IMR-90 (cell line): ENCODE results near the gene PPWD1. TPM values are rescaled to one million over a fixed set of nuclear protein-coding genes. Genes with fewer than 3 reads are reported as not detected.

Source experiments
- ATAC-seq: fragments of 200-7000 bp; cut with Tn5 transposase; 2 replicates; pipeline ENCODE4 v1.9.1; 2020; ENCODE audit warnings: low read depth, mild to moderate bottlenecking, moderate library complexity
- BruUV-seq: library from RNA; stranded (reverse); fragments of 400-500 nt; replicated peaks from 2 replicates; lab custom pipeline; 2021; lab: Mats Ljungman, UMichigan
- CTCF ChIA-PET: fragments of 300-600 bp; formaldehyde crosslinking; extraction: SDS; loops from one replicate; lab custom pipeline; 2021; ENCODE audit warnings: antibody characterized with exemption; lab: Yijun Ruan, JAX
- POLR2A ChIA-PET: fragments of 300-600 bp; sonication (Branson Sonifier 250); formaldehyde crosslinking; loops from one replicate; lab custom pipeline; 2022; ENCODE audit warnings: antibody characterized with exemption; ENCODE audit not compliant: unreplicated experiment; lab: Charles Lee
- DNase-seq: peaks from one replicate; pipeline ENCODE4 v3.0.0; 2013
- H2AFZ ChIP-seq: replicated peaks from 2 replicates; pipeline ENCODE3; 2013; ENCODE audit warnings: low read length, mild to moderate bottlenecking; ENCODE audit not compliant: poor library complexity
- H2AK5ac ChIP-seq: 2 replicates; pipeline ENCODE4 v1.6.1; 2013; ENCODE audit warnings: low read depth, low read length, inconsistent platforms
- H2AK9ac ChIP-seq: replicated peaks from 2 replicates; pipeline ENCODE3; 2013; ENCODE audit warnings: mild to moderate bottlenecking, low read depth, low read length, moderate library complexity; ENCODE audit not compliant: poor library complexity
- H2BK120ac ChIP-seq: 2 replicates; pipeline ENCODE4 v1.6.1; 2013; ENCODE audit warnings: low read depth, low read length, inconsistent platforms
- H2BK15ac ChIP-seq: 3 replicates; pipeline ENCODE4 v1.6.1; 2013; ENCODE audit warnings: low read depth, low read length, inconsistent platforms
- H2BK20ac ChIP-seq: 2 replicates; pipeline ENCODE4 v1.6.1; 2013; ENCODE audit warnings: low read depth, mild to moderate bottlenecking, inconsistent platforms, low read length, moderate library complexity
- H2BK5ac ChIP-seq: 2 replicates; pipeline ENCODE4 v1.6.1; 2013; ENCODE audit warnings: mild to moderate bottlenecking, low read depth, low read length, inconsistent platforms; ENCODE audit not compliant: poor library complexity, severe bottlenecking
- H3K14ac ChIP-seq: replicated peaks from 2 replicates; pipeline ENCODE4 v1.6.1; 2013; ENCODE audit warnings: low read depth, low read length, inconsistent platforms
- H3K18ac ChIP-seq: 2 replicates; pipeline ENCODE4 v1.6.1; 2013; ENCODE audit warnings: low read depth, low read length, control low read depth
- H3K23ac ChIP-seq: 2 replicates; pipeline ENCODE4 v1.6.1; 2013; ENCODE audit warnings: low read depth, low read length, inconsistent platforms
- H3K27ac ChIP-seq: 2 replicates; pipeline ENCODE4 v1.5.1; 2013; ENCODE audit warnings: mild to moderate bottlenecking, control low read depth, low read length; ENCODE audit not compliant: insufficient read depth
- H3K27me3 ChIP-seq: 2 replicates; pipeline ENCODE4 v1.6.1; 2013; ENCODE audit warnings: low read length; ENCODE audit not compliant: control insufficient read depth, insufficient read depth
- H3K36me3 ChIP-seq: 2 replicates; pipeline ENCODE4 v1.6.1; 2013; ENCODE audit warnings: low read length, mixed read lengths; ENCODE audit not compliant: control insufficient read depth, insufficient read depth
- H3K4ac ChIP-seq: 2 replicates; pipeline ENCODE4 v1.6.1; 2013; ENCODE audit warnings: low read depth, low read length, inconsistent platforms
- H3K4me1 ChIP-seq: 2 replicates; pipeline ENCODE4 v1.6.1; 2013; ENCODE audit warnings: low read length, mixed read lengths; ENCODE audit not compliant: control insufficient read depth, insufficient read depth
- H3K4me2 ChIP-seq: 2 replicates; pipeline ENCODE4 v1.6.1; 2013; ENCODE audit warnings: low read depth, mild to moderate bottlenecking, control low read depth, low read length, moderate library complexity
- H3K4me3 ChIP-seq: 2 replicates; pipeline ENCODE4 v1.5.1; 2013; ENCODE audit warnings: low read depth, mild to moderate bottlenecking, control low read depth, low read length, moderate library complexity; ENCODE audit not compliant: insufficient read depth
- H3K56ac ChIP-seq: 2 replicates; pipeline ENCODE4 v1.6.1; 2013; ENCODE audit warnings: low read length, inconsistent platforms; ENCODE audit not compliant: insufficient read depth; ENCODE audit errors: extremely low read depth
- H3K79me1 ChIP-seq, 2 experiments: 2 replicates each; pipeline ENCODE4 v1.6.1; 2013; ENCODE audit warnings: low read length in 2 of 2, inconsistent platforms in 1 of 2, low read depth in 1 of 2
- H3K9ac ChIP-seq: 2 replicates; pipeline ENCODE4 v1.6.1; 2013; ENCODE audit warnings: low read depth, low read length, control low read depth
- H3K9me1 ChIP-seq: 2 replicates; pipeline ENCODE4 v1.6.1; 2013; ENCODE audit warnings: low read length, inconsistent platforms; ENCODE audit not compliant: insufficient read depth
- H3K9me3 ChIP-seq: 2 replicates; pipeline ENCODE4 v1.6.1; 2013; ENCODE audit warnings: low read length; ENCODE audit not compliant: control insufficient read depth, insufficient read depth
- H4K20me1 ChIP-seq: 2 replicates; pipeline ENCODE4 v1.6.1; 2013; ENCODE audit warnings: low read length, inconsistent platforms; ENCODE audit not compliant: insufficient read depth
- H4K5ac ChIP-seq: 2 replicates; pipeline ENCODE4 v1.6.1; 2013; ENCODE audit warnings: mild to moderate bottlenecking, low read depth, low read length, control low read depth
- H4K8ac ChIP-seq, 2 experiments: 2 replicates each; pipeline ENCODE4 v1.6.1; 2013; ENCODE audit warnings: low read depth in 2 of 2, low read length in 2 of 2, control low read depth in 1 of 2, inconsistent platforms in 1 of 2
- H4K91ac ChIP-seq: 2 replicates; pipeline ENCODE4 v1.6.1; 2013; ENCODE audit warnings: low read depth, low read length, inconsistent platforms; ENCODE audit not compliant: insufficient read depth
- BHLHE40 ChIP-seq: fragments of 150-350 bp; IDR thresholded peaks from 2 replicates; pipeline ENCODE4 v1.6.1; 2016; ENCODE audit warnings: mild to moderate bottlenecking, low read depth, low read length
- CEBPB ChIP-seq: IDR thresholded peaks from 2 replicates; pipeline ENCODE4 v1.6.1; 2012; ENCODE audit warnings: low read depth, low read length, improper control_type of control experiment
- CHD1 ChIP-seq: IDR thresholded peaks from 2 replicates; pipeline ENCODE4 v1.6.1; 2012; ENCODE audit warnings: low read depth, low read length, improper control_type of control experiment
- FOS ChIP-seq: fragments of 150-350 bp; IDR thresholded peaks from 2 replicates; pipeline ENCODE4 v1.6.1; 2016; ENCODE audit warnings: low read depth, low read length
- MAZ ChIP-seq: IDR thresholded peaks from 2 replicates; pipeline ENCODE4 v1.6.1; 2012; ENCODE audit warnings: low read depth, mild to moderate bottlenecking, low read length, improper control_type of control experiment, moderate library complexity, borderline replicate concordance
- MXI1 ChIP-seq: IDR thresholded peaks from 2 replicates; pipeline ENCODE4 v1.6.1; 2012; ENCODE audit warnings: low read depth, mild to moderate bottlenecking, low read length, moderate library complexity, borderline replicate concordance
- POLR2A ChIP-seq: IDR thresholded peaks from 2 replicates; pipeline ENCODE4 v1.6.1; 2012; ENCODE audit warnings: mild to moderate bottlenecking, low read depth, low read length
- RAD21 ChIP-seq: IDR thresholded peaks from 2 replicates; pipeline ENCODE4 v1.6.1; 2012; ENCODE audit warnings: low read length, improper control_type of control experiment
- RCOR1 ChIP-seq: IDR thresholded peaks from 2 replicates; pipeline ENCODE4 v1.6.1; 2012; ENCODE audit warnings: mild to moderate bottlenecking, low read length, improper control_type of control experiment; ENCODE audit not compliant: insufficient replicate concordance
- RFX5 ChIP-seq: IDR thresholded peaks from 2 replicates; pipeline ENCODE4 v1.8.0; 2012; ENCODE audit warnings: low read depth, mild to moderate bottlenecking, low read length, moderate library complexity
- SMC3 ChIP-seq: fragments of 150-350 bp; IDR thresholded peaks from 2 replicates; pipeline ENCODE4 v1.6.1; 2016; ENCODE audit warnings: low read depth, mild to moderate bottlenecking, antibody characterized with exemption, low read length, moderate library complexity
- WGBS, 2 experiments: methylation state at CpG; one replicate each; pipeline versions ENCODE4 v1.1.5 to v1.1.7; 2013; ENCODE audit warnings: missing lambda C conversion rate in 2 of 2; ENCODE audit not compliant: insufficient read length in 1 of 2; ENCODE audit errors: extremely low coverage in 2 of 2; 5-methylcytosine and 5-hydroxymethylcytosine counted together
- dilution Hi-C: fragments of 300-500 bp; cut with HindIII; formaldehyde crosslinking; loops from one replicate; pipeline ENCODE4 v1.14.3; 2018; ENCODE audit warnings: low sequenced_read_pairs; ENCODE audit not compliant: unreplicated experiment
- in situ Hi-C: fragments of 300-500 bp; cut with MboI; formaldehyde crosslinking; loops from 3 replicates; pipeline ENCODE4 v1.14.3; 2019; ENCODE audit warnings: low sequenced_read_pairs, inconsistent platforms, mixed read lengths
- intact Hi-C: fragments of 100-400 bp; cut with micrococcal nuclease; formaldehyde crosslinking; loops from 2 replicates; pipeline ENCODE4 v1.10.0; 2022
- polyA plus RNA-seq, 3 experiments: library from polyadenylated mRNA; depleted of rRNA; stranded (reverse); fragments of >200 nt; gene quantifications; 2 replicates each; pipeline ENCODE4 v1.2.3, GENCODE V29; 2012; ENCODE audit warnings: low replicate concordance in 1 of 3
- total RNA-seq: library from RNA; depleted of rRNA; stranded (reverse); fragments of >200 nt; gene quantifications from 2 replicates; pipeline ENCODE4 v1.2.3, GENCODE V29; 2012
- TF ChIP-seq, protein P1 (sequence below): conservative IDR thresholded peaks from 2 replicates; pipeline ENCODE4 v1.5.1; 2012; ENCODE audit warnings: mild to moderate bottlenecking, low read depth, low read length, improper control_type of control experiment
- TF ChIP-seq, protein P2 (sequence below): fragments of 150-350 bp; IDR thresholded peaks from 2 replicates; pipeline ENCODE4 v1.6.1; 2017; ENCODE audit warnings: mild to moderate bottlenecking, antibody characterized with exemption, low read length, low read depth
- TF ChIP-seq, protein P3 (sequence below): fragments of 150-350 bp; IDR thresholded peaks from 2 replicates; pipeline ENCODE4 v1.6.1; 2016; ENCODE audit warnings: low read depth, mild to moderate bottlenecking, low read length, moderate library complexity, borderline replicate concordance

PPWD1 gene
- total and polyA plus RNA-seq, 2 of the 4 experiments (the other 2 are of a cell fraction), result 12.5 to 17.9 TPM

GRCh38 chr5:65548281-65548680 lies 14.8 kb upstream of the PPWD1 start:
- Histone ChIP-seq H3K56ac (no peak overlapping the region), H2BK5ac (no peak overlapping the region), H4K8ac (no peak overlapping the region), H2BK20ac (no peak overlapping the region), H3K36me3 (no peaks in the 10 kb centered on the region), H2AK5ac (no peak overlapping the region), H3K79me1 (no peaks in the 10 kb centered on the region; a peak in 2 of 4 replicates), H3K4ac (no peak overlapping the region), H2AFZ (no peak overlapping the region), H3K14ac (no peak overlapping the region), H4K91ac (no peak overlapping the region), H3K18ac (no peak overlapping the region), H3K9ac (no peak overlapping the region), H4K20me1 (no peaks in the 10 kb centered on the region), H2BK15ac (no peak overlapping the region), H3K27me3 (no peaks in the 10 kb centered on the region), H3K4me2 (no peak overlapping the region), H3K9me3 (no peaks in the 10 kb centered on the region), H4K5ac (no peak overlapping the region), H3K9me1 (no peaks in the 10 kb centered on the region), H3K23ac (no peak overlapping the region), H3K4me1 (no peaks in the 10 kb centered on the region), H3K4me3 (no peak overlapping the region), H2BK120ac (no peak overlapping the region), H2AK9ac (no peak overlapping the region), H3K27ac (no peak overlapping the region)
- no TSS peak for BruUV-seq
- TF ChIP-seq RFX5, result no peak
- no peak for TF ChIP-seq BHLHE40
- TF ChIP-seq CHD1, result no peak
- TF ChIP-seq, protein P1, sequence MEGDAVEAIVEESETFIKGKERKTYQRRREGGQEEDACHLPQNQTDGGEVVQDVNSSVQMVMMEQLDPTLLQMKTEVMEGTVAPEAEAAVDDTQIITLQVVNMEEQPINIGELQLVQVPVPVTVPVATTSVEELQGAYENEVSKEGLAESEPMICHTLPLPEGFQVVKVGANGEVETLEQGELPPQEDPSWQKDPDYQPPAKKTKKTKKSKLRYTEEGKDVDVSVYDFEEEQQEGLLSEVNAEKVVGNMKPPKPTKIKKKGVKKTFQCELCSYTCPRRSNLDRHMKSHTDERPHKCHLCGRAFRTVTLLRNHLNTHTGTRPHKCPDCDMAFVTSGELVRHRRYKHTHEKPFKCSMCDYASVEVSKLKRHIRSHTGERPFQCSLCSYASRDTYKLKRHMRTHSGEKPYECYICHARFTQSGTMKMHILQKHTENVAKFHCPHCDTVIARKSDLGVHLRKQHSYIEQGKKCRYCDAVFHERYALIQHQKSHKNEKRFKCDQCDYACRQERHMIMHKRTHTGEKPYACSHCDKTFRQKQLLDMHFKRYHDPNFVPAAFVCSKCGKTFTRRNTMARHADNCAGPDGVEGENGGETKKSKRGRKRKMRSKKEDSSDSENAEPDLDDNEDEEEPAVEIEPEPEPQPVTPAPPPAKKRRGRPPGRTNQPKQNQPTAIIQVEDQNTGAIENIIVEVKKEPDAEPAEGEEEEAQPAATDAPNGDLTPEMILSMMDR, result no peak
- TF ChIP-seq RAD21, result no peak
- TF ChIP-seq FOS, result no peak
- TF ChIP-seq SMC3, result no peak
- no peak for TF ChIP-seq CEBPB
- TF ChIP-seq, protein P2, sequence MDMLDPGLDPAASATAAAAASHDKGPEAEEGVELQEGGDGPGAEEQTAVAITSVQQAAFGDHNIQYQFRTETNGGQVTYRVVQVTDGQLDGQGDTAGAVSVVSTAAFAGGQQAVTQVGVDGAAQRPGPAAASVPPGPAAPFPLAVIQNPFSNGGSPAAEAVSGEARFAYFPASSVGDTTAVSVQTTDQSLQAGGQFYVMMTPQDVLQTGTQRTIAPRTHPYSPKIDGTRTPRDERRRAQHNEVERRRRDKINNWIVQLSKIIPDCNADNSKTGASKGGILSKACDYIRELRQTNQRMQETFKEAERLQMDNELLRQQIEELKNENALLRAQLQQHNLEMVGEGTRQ, result no peak
- TF ChIP-seq POLR2A, result no peak
- no peak for TF ChIP-seq MAZ
- TF ChIP-seq, protein P3, sequence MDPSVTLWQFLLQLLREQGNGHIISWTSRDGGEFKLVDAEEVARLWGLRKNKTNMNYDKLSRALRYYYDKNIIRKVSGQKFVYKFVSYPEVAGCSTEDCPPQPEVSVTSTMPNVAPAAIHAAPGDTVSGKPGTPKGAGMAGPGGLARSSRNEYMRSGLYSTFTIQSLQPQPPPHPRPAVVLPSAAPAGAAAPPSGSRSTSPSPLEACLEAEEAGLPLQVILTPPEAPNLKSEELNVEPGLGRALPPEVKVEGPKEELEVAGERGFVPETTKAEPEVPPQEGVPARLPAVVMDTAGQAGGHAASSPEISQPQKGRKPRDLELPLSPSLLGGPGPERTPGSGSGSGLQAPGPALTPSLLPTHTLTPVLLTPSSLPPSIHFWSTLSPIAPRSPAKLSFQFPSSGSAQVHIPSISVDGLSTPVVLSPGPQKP, result no peak
- no peak for TF ChIP-seq MXI1
- TF ChIP-seq RCOR1, result no peak
- no peak for DNase-seq
- WGBS, 2 experiments, result 100% methylated on average over 1 of the region's 7 CpGs; no CpG with 5 or more reads in 1 of the 2 experiments
- intact Hi-C loops (no loop called here), dilution Hi-C loops (no loop called here), in situ Hi-C loops (no loop called here)
- ChIA-PET POLR2A (no interaction called here), CTCF (no interaction called here)
- no peak for ATAC-seq
